OCI-LY1 (cell line): Measurements from ENCODE around the gene CD164.

Experiments
- EZH2 ChIP-seq: fragments of 200-600 bp; sonication (generic), shearing (Covaris generic); IDR thresholded peaks from 2 replicates; pipeline ENCODE4 v1.8.0; 2017; ENCODE audit warnings: borderline replicate concordance, mixed run types, mild to moderate bottlenecking, antibody characterized with exemption, low read length, moderate library complexity, mixed read lengths
- TF ChIP-seq, protein P1 (sequence below): fragments of 200-600 bp; sonication (generic), shearing (Covaris generic); IDR thresholded peaks from 2 replicates; pipeline ENCODE4 v1.5.1; 2017; ENCODE audit warnings: mild to moderate bottlenecking, antibody characterized with exemption, low read length, moderate library complexity, mixed read lengths

DNA sequence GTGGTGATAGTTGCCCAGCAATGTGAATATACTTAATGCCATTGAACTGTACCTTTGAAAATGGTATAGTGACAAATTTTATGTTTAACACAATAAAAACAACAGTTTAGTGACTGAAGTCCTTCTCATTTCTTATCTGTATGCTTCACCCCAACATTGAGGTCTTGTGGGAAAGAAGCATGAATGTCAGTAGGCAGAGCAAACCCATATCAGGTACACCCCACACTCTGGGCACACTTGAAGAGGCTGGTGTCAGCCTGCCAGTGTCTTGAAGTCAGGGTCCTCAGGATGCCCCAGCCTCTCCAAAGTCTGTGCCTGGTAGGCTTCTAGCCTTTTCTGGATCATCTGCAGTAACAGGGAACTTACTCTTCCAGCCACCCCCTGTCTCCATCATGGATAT is 51.2 kb downstream of the CD164 start:
- TF ChIP-seq EZH2 = no peak
- TF ChIP-seq, protein P1, sequence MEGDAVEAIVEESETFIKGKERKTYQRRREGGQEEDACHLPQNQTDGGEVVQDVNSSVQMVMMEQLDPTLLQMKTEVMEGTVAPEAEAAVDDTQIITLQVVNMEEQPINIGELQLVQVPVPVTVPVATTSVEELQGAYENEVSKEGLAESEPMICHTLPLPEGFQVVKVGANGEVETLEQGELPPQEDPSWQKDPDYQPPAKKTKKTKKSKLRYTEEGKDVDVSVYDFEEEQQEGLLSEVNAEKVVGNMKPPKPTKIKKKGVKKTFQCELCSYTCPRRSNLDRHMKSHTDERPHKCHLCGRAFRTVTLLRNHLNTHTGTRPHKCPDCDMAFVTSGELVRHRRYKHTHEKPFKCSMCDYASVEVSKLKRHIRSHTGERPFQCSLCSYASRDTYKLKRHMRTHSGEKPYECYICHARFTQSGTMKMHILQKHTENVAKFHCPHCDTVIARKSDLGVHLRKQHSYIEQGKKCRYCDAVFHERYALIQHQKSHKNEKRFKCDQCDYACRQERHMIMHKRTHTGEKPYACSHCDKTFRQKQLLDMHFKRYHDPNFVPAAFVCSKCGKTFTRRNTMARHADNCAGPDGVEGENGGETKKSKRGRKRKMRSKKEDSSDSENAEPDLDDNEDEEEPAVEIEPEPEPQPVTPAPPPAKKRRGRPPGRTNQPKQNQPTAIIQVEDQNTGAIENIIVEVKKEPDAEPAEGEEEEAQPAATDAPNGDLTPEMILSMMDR = no peak
